LNCaP clone FGC (cell line): ENCODE results near the gene FBXL20.

Experiments
- DNase-seq: peaks from one replicate; pipeline ENCODE4 v3.0.0-alpha.2; 2011; ENCODE audit warnings: low read depth
- H3K4me3 ChIP-seq: 2 replicates; pipeline ENCODE4 v1.5.1; 2011; ENCODE audit warnings: mild to moderate bottlenecking, low read depth, low read length, control low read depth
- TF ChIP-seq, protein P1 (sequence below): IDR thresholded peaks from 2 replicates; pipeline ENCODE4 v1.5.1; 2012; ENCODE audit warnings: mild to moderate bottlenecking; ENCODE audit not compliant: control insufficient read depth, insufficient read depth; ENCODE audit errors: extremely low read depth

FBXL20 gene

DNA sequence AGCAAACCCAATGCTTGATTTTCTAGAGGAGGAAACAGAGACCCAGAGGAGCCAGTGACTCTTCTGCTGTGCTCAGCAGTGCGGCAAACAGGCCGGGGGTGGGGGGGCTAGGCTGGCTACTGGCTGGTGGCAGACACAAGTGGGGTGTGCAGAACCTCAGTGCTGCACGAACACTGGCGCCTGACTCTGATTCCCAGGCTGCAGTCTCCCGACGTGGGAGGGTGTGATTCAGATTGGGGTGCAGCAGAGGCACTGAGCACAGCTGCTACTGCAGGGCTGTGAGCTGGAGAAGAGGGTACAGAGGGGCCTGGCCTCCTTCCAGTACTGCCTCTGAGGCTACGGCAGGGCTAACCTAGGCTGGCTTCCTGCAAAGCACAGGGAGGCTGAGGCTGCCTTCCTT lies 193.3 kb downstream of the FBXL20 start:
- no peak for DNase-seq
- no peak overlapping the region for H3K4me3 ChIP-seq
- TF ChIP-seq, protein P1, sequence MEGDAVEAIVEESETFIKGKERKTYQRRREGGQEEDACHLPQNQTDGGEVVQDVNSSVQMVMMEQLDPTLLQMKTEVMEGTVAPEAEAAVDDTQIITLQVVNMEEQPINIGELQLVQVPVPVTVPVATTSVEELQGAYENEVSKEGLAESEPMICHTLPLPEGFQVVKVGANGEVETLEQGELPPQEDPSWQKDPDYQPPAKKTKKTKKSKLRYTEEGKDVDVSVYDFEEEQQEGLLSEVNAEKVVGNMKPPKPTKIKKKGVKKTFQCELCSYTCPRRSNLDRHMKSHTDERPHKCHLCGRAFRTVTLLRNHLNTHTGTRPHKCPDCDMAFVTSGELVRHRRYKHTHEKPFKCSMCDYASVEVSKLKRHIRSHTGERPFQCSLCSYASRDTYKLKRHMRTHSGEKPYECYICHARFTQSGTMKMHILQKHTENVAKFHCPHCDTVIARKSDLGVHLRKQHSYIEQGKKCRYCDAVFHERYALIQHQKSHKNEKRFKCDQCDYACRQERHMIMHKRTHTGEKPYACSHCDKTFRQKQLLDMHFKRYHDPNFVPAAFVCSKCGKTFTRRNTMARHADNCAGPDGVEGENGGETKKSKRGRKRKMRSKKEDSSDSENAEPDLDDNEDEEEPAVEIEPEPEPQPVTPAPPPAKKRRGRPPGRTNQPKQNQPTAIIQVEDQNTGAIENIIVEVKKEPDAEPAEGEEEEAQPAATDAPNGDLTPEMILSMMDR: no peak

DNA sequence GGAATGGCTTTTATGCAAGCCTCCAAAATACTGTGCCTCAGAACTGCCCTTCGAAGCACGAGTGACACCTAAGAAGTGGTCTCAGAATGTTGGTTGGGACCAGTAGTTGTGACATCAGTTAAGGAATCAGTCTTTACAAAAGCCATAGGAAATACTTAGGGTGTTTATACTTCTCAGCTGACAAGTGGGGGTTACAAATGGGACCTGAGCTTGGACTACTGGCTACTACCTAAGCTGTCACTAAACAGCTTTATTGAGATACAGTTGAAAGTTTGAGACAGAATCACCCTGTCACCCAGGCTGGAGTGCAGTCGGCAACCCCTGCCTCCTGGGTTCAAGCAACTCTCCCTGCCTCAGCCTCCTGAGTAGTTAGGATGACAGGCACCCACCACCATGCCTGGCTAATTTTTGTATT lies 196.3 kb downstream of the FBXL20 start:
- TF ChIP-seq, protein P1: no peak

DNA sequence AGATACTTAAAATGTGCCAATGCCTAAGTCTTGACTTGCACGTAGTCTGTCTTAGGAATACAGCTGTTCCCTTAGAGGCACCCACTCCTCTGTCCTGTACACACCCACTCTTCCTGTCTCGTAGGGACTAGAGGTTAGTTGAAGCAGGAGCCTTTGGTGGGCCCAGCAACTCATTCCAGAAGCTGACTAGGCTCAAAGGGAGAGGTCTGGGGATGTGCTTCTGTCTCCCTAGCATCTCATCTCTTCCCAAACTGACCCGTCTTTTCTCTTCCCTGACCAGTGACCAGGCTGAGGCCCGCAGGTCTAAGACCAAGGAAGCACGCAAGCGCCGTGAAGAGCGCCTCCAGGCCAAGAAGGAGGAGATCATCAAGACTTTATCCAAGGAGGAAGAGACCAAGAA lies 197.2 kb downstream of the FBXL20 start:
- DNase-seq: no peak
- TF ChIP-seq, protein P1: no peak
- H3K4me3 ChIP-seq: no peak overlapping the region

More for the DNA sequence above, 196.3 kb downstream of the FBXL20 start:
- no peak overlapping the region for H3K4me3 ChIP-seq
- no peak for DNase-seq
